ENCODE measurements around the gene C1QL4. TPM values are rescaled to one million over a fixed set of nuclear protein-coding genes. Genes with fewer than 3 reads are reported as not detected.

The C1QL4 gene
- total and polyA plus RNA-seq, 9 of the 15 experiments (the other 6 are each of a cell fraction or from before 2014, with no cell fraction given), result 0.08 to 2.1 (median 0.31) TPM

DNA sequence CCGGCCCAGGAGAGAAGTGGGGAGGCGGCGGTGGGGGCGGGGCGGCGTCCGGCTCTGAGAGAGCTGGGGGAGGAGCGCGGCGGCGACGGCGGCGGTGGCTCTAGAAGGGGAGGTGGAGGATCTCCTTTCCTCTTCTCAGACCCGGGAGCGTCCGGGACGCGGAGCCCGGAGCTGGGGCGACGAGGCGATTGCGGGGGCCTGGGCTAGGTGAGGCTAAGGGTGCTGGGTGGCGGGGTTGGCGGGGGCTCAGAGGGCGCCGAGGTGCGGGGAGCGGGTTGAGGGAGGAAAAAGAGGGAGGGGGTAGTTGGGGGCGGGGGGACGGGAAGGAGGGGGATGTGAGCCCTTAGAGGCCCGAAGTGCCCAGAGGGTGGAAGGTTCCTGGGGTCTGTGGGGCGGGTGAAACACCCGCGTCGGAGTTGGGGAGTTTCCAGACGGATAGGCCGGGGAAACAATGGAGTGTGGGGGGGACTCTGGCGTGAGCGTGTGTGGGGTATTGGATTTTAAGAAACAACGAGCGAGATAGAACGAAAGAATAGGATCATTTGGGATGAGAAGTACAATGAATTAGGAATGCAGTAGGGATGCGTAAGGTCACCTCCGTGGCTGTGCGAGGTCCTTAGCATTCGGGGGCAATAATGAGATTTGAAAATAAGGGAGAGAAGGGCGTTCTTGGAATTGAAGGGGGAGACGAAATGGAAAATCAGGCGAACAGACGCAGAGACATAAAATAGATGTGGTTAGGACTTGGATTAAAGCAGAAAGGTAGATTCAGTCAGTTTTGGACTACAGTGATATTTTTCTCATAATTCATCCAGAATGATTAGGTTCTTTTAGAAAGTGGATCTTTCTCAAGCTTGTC lies 30.6 kb upstream of the C1QL4 start, which contains the start of gene SPATS2:
SPATS2 (plus strand) TSS at position 82 of the 859 bp plus-strand sequence. CDS start 93,551 bp downstream, outside the sequence.
- no peaks in the 10 kb centered on the region for H4K20me1 ChIP-seq (replicated peaks; ENCODE audit: control insufficient read depth, insufficient read depth, low read length)
- H3K4me3 ChIP-seq, result peak within 1 kb of the TSS; percentile 75
- peak within 1 kb of the TSS; percentile 98 for H2AFZ ChIP-seq (ENCODE audit: low read depth, low read length)
- peak within 1 kb of the TSS; percentile 96 for H3K27ac ChIP-seq (ENCODE audit: extremely low read depth, low read depth, low read length)
- H3K9me1 ChIP-seq (ENCODE audit: control insufficient read depth, insufficient read depth, low read length), result no peaks in the 10 kb centered on the region
- peak; percentile 23 for FAIRE-seq
- CTCF ChIA-PET (ENCODE audit: low intra/inter-chr PET ratio), result no interaction called here
- intact Hi-C loops (cut with micrococcal nuclease), result loop anchor here (5.0 kb wide), 1 partner anchor 55 kb away; no protein-coding TSS in a partner anchor
- peaks cover 3% of the 10 kb centered on the region; the same call in 1 of the 3 replicates for H3K36me3 ChIP-seq (ENCODE audit: control insufficient read depth, insufficient read depth, low read length)
- no peaks in the 10 kb centered on the region for H3K27me3 ChIP-seq (ENCODE audit: control insufficient read depth in 2 of 2, insufficient read depth in 2 of 2, low read length in 2 of 2)
- ATAC-seq, result peak; percentile 9
- peak within 1 kb of the TSS; percentile 99 for H3K4me2 ChIP-seq (ENCODE audit: insufficient read depth, low read length)
- 1% methylated on average over 20 of the region's 52 CpGs for WGBS (ENCODE audit: insufficient coverage, low coverage, missing lambda C conversion rate)
- POLR2A ChIA-PET, result interaction anchor here (0.6 to 3.4 kb wide), 22 partner anchors 9 to 202 kb away, joined by 3 to 17 read pairs (median 4); partner anchors contain the start of gene DNAJC22
- no peaks in the 10 kb centered on the region for H3K9me3 ChIP-seq (replicated peaks; ENCODE audit: control insufficient read depth, insufficient read depth, low read depth, low read length)
- in situ Hi-C loops (cut with MboI), result no loop called here
- peak in 1 of 4 experiments; percentile 96 for DNase-seq (ENCODE audit: extremely low read depth in 1 of 4, low spot score in 3 of 4)
- peak within 1 kb of the TSS; percentile 93 to 96 for H3K9ac ChIP-seq (ENCODE audit: insufficient read depth in 1 of 2, low read depth in 2 of 2, low read length in 2 of 2)
- no TSS peak for BruUV-seq (replicated peaks)
- H3K4me1 ChIP-seq (replicated peaks in 1 of 2; ENCODE audit: control insufficient read depth in 2 of 2, insufficient read depth in 2 of 2, low read length in 2 of 2), result peaks cover 12 to 25% of the 10 kb centered on the region in 2 experiments; a peak in 3 of 5 replicates
- H3K79me2 ChIP-seq (ENCODE audit: control insufficient read depth, insufficient read depth, low read length), result peaks cover 50% of the 10 kb centered on the region
- TF ChIP-seq KDM1A (IDR thresholded peaks at IDR 0.05) (peak in 1 of 2 experiments; percentile 50; a peak in 1 of 4 replicates), TAF1 (IDR thresholded peaks at IDR 0.05; ENCODE audit: control insufficient read depth, extremely low read depth, insufficient read depth, low read length, severe bottlenecking) (no peak), EZH2 (IDR thresholded peaks at IDR 0.05; ENCODE audit: borderline replicate concordance, low read depth, low read length) (no peak), NR1H2 (CRISPR knock-in tag; IDR thresholded peaks at IDR 0.05) (no peak), SMAD4 (CRISPR knock-in tag; conservative IDR thresholded peaks at IDR 0.05) (0 out of 2 replicates have a peak, but pooled peaks have one; percentile 47), BRD9 (IDR thresholded peaks at IDR 0.05; ENCODE audit: low read depth, partially characterized antibody) (peak; percentile 18), CBFB (CRISPR knock-in tag; IDR thresholded peaks at IDR 0.05) (no peak), HNRNPLL (IDR thresholded peaks at IDR 0.05; ENCODE audit: low read depth, low read length, poor library complexity, severe bottlenecking) (no peak), CEBPB (tag; IDR thresholded peaks at IDR 0.05) (no peak), FOXP1 (CRISPR knock-in tag; IDR thresholded peaks at IDR 0.05) (no peak), L3MBTL2 (IDR thresholded peaks at IDR 0.05) (no peak), NEUROD1 (IDR thresholded peaks at IDR 0.05; ENCODE audit: borderline replicate concordance, low read depth, low read length, partially characterized antibody) (peak; percentile 45)
- TF ChIP-seq, protein P1, sequence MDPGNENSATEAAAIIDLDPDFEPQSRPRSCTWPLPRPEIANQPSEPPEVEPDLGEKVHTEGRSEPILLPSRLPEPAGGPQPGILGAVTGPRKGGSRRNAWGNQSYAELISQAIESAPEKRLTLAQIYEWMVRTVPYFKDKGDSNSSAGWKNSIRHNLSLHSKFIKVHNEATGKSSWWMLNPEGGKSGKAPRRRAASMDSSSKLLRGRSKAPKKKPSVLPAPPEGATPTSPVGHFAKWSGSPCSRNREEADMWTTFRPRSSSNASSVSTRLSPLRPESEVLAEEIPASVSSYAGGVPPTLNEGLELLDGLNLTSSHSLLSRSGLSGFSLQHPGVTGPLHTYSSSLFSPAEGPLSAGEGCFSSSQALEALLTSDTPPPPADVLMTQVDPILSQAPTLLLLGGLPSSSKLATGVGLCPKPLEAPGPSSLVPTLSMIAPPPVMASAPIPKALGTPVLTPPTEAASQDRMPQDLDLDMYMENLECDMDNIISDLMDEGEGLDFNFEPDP (CRISPR knock-in tag; IDR thresholded peaks at IDR 0.05), result no peak
- TF ChIP-seq, protein P2, sequence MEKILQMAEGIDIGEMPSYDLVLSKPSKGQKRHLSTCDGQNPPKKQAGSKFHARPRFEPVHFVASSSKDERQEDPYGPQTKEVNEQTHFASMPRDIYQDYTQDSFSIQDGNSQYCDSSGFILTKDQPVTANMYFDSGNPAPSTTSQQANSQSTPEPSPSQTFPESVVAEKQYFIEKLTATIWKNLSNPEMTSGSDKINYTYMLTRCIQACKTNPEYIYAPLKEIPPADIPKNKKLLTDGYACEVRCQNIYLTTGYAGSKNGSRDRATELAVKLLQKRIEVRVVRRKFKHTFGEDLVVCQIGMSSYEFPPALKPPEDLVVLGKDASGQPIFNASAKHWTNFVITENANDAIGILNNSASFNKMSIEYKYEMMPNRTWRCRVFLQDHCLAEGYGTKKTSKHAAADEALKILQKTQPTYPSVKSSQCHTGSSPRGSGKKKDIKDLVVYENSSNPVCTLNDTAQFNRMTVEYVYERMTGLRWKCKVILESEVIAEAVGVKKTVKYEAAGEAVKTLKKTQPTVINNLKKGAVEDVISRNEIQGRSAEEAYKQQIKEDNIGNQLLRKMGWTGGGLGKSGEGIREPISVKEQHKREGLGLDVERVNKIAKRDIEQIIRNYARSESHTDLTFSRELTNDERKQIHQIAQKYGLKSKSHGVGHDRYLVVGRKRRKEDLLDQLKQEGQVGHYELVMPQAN (IDR thresholded peaks at IDR 0.05; ENCODE audit: borderline replicate concordance), result peak; percentile 32; the same call in 1 of the 2 replicates
- TF ChIP-seq, protein P3, sequence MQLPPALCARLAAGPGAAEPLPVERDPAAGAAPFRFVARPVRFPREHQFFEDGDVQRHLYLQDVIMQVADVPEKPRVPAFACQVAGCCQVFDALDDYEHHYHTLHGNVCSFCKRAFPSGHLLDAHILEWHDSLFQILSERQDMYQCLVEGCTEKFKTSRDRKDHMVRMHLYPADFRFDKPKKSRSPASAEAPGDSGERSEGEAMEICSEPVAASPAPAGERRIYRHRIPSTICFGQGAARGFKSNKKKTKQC (CRISPR knock-in tag; IDR thresholded peaks at IDR 0.05), result no peak
- TF ChIP-seq, protein P4, sequence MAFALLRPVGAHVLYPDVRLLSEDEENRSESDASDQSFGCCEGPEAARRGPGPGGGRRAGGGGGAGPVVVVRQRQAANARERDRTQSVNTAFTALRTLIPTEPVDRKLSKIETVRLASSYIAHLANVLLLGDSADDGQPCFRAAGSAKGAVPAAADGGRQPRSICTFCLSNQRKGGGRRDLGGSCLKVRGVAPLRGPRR (CRISPR knock-in tag; IDR thresholded peaks at IDR 0.05), result no peak

Data from K562 (cell line).